Heart right ventricle (tissue), 16 donors: Measurements from ENCODE around the gene SRGN. TPM values are rescaled to one million over a fixed set of nuclear protein-coding genes. Genes with fewer than 3 reads are reported as not detected.

Source experiments
- ATAC-seq, 8 donors: fragments of 200-7000 bp; cut with Tn5 transposase; one replicate each; pipeline ENCODE4 v1.9.1; 2020; ENCODE audit warnings: mild to moderate bottlenecking in 8 of 8, moderate library complexity in 8 of 8, moderate number of reproducible peaks in 1 of 8
- DNase-seq, 2 donors: peaks; one replicate each; pipeline ENCODE4 v3.0.0-alpha.2; 2020
- H3K27ac ChIP-seq, 10 donors: fragments of 200-600 bp; sonication (generic) in 2 of 10; one replicate each; pipeline versions ENCODE4 v1.5.0 to v1.8.0; 2020 to 2022; ENCODE audit warnings: mild to moderate bottlenecking in 3 of 10
- H3K27me3 ChIP-seq, 7 donors: fragments of 200-600 bp; one replicate each; pipeline ENCODE4 v1.8.0; 2021 to 2022; ENCODE audit warnings: mild to moderate bottlenecking in 2 of 7
- H3K36me3 ChIP-seq, 9 donors: fragments of 200-600 bp; sonication (generic) in 1 of 9; one replicate each; pipeline versions ENCODE4 v1.5.0 to v1.8.0; 2020 to 2022; ENCODE audit warnings: mild to moderate bottlenecking in 2 of 9
- H3K4me1 ChIP-seq, 9 donors: fragments of 200-600 bp; sonication (generic) in 1 of 9; one replicate each; pipeline versions ENCODE4 v1.5.0 to v1.8.0; 2020 to 2022; ENCODE audit warnings: mild to moderate bottlenecking in 4 of 9
- H3K4me3 ChIP-seq, 10 donors: fragments of 200-600 bp; sonication (generic) in 2 of 10; one replicate each; pipeline versions ENCODE4 v1.5.0 to v1.8.0; 2020 to 2022; ENCODE audit warnings: mild to moderate bottlenecking in 7 of 10, moderate library complexity in 2 of 10
- H3K9me3 ChIP-seq, 11 donors: fragments of 200-600 bp in 10 of 11; sonication (generic) in 2 of 11; one replicate each; pipeline versions ENCODE4 v1.5.0 to v1.8.0; 2013 to 2022; ENCODE audit warnings: mild to moderate bottlenecking in 2 of 11, control low read depth in 1 of 11, moderate library complexity in 1 of 11
- CTCF ChIP-seq, 9 donors: fragments of 200-600 bp; sonication (generic) in 2 of 9; IDR thresholded peaks; one replicate each; pipeline versions ENCODE4 v1.5.0 to v1.8.0; 2021 to 2022; ENCODE audit warnings: antibody characterized with exemption in 9 of 9, mild to moderate bottlenecking in 5 of 9, moderate library complexity in 1 of 9
- WGBS, 2 donors: extraction: QIAGEN DNeasy Blood & Tissue Kit; methylation state at CpG; one replicate each; pipeline ENCODE4 v1.1.7; 2013; ENCODE audit warnings: inconsistent platforms in 1 of 2; 5-methylcytosine and 5-hydroxymethylcytosine counted together
- intact Hi-C, 10 donors: fragments of 100-400 bp; cut with DNase I; formaldehyde crosslinking; loops; one replicate each; pipeline versions ENCODE4 v1.11.1 to v1.14.2; 2022
- polyA plus RNA-seq, 2 donors: library from polyadenylated mRNA; stranded (reverse); fragments of 200-250 nt; gene quantifications; one replicate each; pipeline ENCODE4 v1.2.3, GENCODE V29; 2013
- total RNA-seq, 10 donors: library from RNA; stranded (reverse); fragmentation: NEBNext Ultra II Directional in 3 of 10; extraction: Animal tissue kit (Norgen Biotek cat#: 25700) in 3 of 10; gene quantifications; one replicate each; pipeline versions ENCODE4 v1.2.1 to v1.2.4, GENCODE V29; 2021 to 2023
- donor health status: Arrhythmogenic right ventricular cardiomyopathy.
- donor health status: ischemic (EF 13 %, LVEDD 7.1; RV severe dilation, severe dysfunction).
- donor health status: healthy with polysubstance abuse.
- donor health status: DM: no; HTN: yes; CAD: no.
- donor health status: DM: no; HTN: no; CAD: no.
- donor health status: ischemic (EF 25% LVEDD 6.9; RV normal size, moderate dysfunction).
- donor health status: ischemic (EF 25% LVEDD 5.7; RV mildly dilated, moderate dysfunction).
- donor health status: healthy.
- donor health status: DM: yes; HTN: yes; CAD: no.
- donor health status: Ischemic cardiomyopathy.
- donor health status: ischemic (EF 35%, LVEDD 5.7; RV mildly dilated, moderate dysfunction).
- donor health status: nonischemic (EF 11% LVEDD 7.7; RV severe dilation, severe dysfunction).
- donor health status: DM: yes; HTN: yes; CAD: no.
- donor health status: PGD.
- donor health status: ischemic (EF 29% LVEDD 5.4; RV normal size, mild dysfunction).
- donor health status: nonischemic (EF 23%, LVEDD 6.1; RV moderate dilation, normal function).

SRGN gene
- total and polyA plus RNA-seq, 12 donors, result 23.1 to 156 (median 51.8) TPM

GRCh38 chr10:69091143-69091651 lies 3.3 kb downstream of the SRGN start:
- H3K36me3 ChIP-seq, result peaks cover 0 to 29% (median 0%) of the 10 kb centered on the region in 9 donors
- DNase-seq (no peak), ATAC-seq (no peak)
- no peaks in the 10 kb centered on the region for H3K9me3 ChIP-seq
- whole genome bisulfite sequencing, 2 donors, result 54 to 71% methylated on average over 8 of the region's 8 CpGs
- intact Hi-C loops, result loop anchor here in 7 of 10 donors (5.0 kb wide), 5 partner anchors 34 to 104 kb away; partner anchors contain the start of gene KIFBP (in 1 of the 7)
- H3K4me3 ChIP-seq, result peak overlapping the region in 8 of 10 donors; percentile 4 to 71 (median 54)
- peak overlapping the region in 8 of 10 donors; percentile 26 to 98 (median 88) for H3K27ac ChIP-seq
- peaks cover 0 to 78% (median 14%) of the 10 kb centered on the region in 9 donors for H3K4me1 ChIP-seq
- no peaks in the 10 kb centered on the region for H3K27me3 ChIP-seq
- TF ChIP-seq CTCF (IDR thresholded peaks at IDR 0.05), result no peak

GRCh38 chr10:69092959-69093850 lies 5.3 kb downstream of the SRGN start:
- Histone ChIP-seq H3K9me3 (no peaks in the 10 kb centered on the region), H3K4me1 (peaks cover 0 to 85% (median 7%) of the 10 kb centered on the region in 9 donors), H3K27me3 (no peaks in the 10 kb centered on the region), H3K27ac (peak overlapping the region in 4 of 10 donors; percentile 1 to 98 (median 42)), H3K4me3 (peak overlapping the region in 3 of 10 donors; percentile 6 to 71 (median 33)), H3K36me3 (peaks cover 0 to 49% (median 0%) of the 10 kb centered on the region in 9 donors)
- intact Hi-C loops, result loop anchor here in 9 of 10 donors (1.0 to 5.0 kb wide), 8 partner anchors 36 to 137 kb away; partner anchors contain the start of genes DDX21 (in 1 of the 9) and KIFBP (in 1 of the 9)
- WGBS, 2 donors, result 50 to 51% methylated on average over 17 of the region's 17 CpGs
- ATAC-seq (peak; percentile 61 to 84 (median 74)), DNase-seq (peak; percentile 16 to 88)
- TF ChIP-seq CTCF (IDR thresholded peaks at IDR 0.05), result peak; percentile 72 to 87 (median 84)

DNA sequence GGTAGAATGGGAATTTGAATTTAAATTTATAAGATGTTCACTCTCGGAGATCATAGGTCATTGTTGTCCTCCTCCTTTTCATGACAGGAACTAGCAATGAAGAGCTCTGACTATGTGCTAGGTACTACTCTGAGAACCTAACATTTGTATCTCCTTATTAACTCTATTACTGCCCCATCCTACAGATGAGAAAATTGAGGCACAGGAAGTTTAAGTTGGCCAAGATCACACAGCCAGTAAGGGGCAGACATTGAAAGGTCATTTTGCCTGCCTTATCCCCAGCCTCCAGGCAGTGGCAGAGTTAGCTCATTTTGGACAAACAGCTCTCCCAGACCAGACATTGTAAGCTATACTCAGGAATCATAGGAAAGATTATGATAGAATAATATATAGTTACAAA lies 6.0 kb downstream of the SRGN start:
- intact Hi-C loops, result loop anchor here (1.0 to 5.0 kb wide), 9 partner anchors 37 to 138 kb away; partner anchors contain the start of genes DDX21 (in 1 of the 10) and KIFBP (in 1 of the 10)
- TF ChIP-seq CTCF (IDR thresholded peaks at IDR 0.05), result peak in 2 of 9 donors; percentile 10 to 19

DNA sequence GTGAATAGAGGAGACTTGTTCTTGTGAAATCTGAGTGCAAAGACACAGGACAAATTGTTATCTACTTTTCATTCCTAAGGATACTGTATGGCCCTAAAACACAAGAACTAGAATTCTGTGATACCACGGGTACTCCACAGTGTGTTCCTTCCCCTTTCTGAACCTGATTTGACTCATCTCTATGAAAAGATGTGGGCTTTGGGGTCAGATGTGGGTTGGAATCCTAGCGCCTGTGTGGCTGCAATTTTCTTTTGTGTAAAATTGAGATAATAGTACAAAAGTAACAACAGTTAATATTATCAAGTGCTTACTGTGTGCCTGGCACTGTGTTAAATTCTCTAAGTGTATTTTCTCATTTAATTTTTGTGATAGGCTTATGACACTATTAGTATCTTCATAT lies 8.1 kb downstream of the SRGN start:
- Histone ChIP-seq H3K27me3 (no peaks in the 10 kb centered on the region), H3K4me1 (peaks cover 0 to 97% (median 7%) of the 10 kb centered on the region in 9 donors), H3K4me3 (no peak overlapping the region), H3K9me3 (no peaks in the 10 kb centered on the region), H3K36me3 (peaks cover 0 to 67% (median 0%) of the 10 kb centered on the region in 9 donors), H3K27ac (no peak overlapping the region)
- intact Hi-C loops, result no loop called here
- no peak for TF ChIP-seq CTCF (IDR thresholded peaks at IDR 0.05)
- ATAC-seq (no peak), DNase-seq (no peak)
- 79 to 81% methylated on average over 2 of the region's 2 CpGs for WGBS, 2 donors

More for the DNA sequence above, 6.0 kb downstream of the SRGN start:
- no peaks in the 10 kb centered on the region for H3K27me3 ChIP-seq
- ATAC-seq, result no peak
- H3K4me3 ChIP-seq, result peak overlapping the region in 1 of 10 donors; percentile 71
- peak overlapping the region in 2 of 10 donors; percentile 57 to 98 for H3K27ac ChIP-seq
- H3K36me3 ChIP-seq, result peaks cover 0 to 57% (median 0%) of the 10 kb centered on the region in 9 donors
- no peak for DNase-seq
- peaks cover 0 to 91% (median 7%) of the 10 kb centered on the region in 9 donors for H3K4me1 ChIP-seq
- H3K9me3 ChIP-seq, result no peaks in the 10 kb centered on the region
- WGBS, 2 donors, result 79 to 92% methylated on average over 1 of the region's 1 CpG
